Measurements from ENCODE around the gene POLA2. TPM values are rescaled to one million over a fixed set of nuclear protein-coding genes. Genes with fewer than 3 reads are reported as not detected.

The POLA2 gene
- total RNA-seq, 1 donor from 2014 or later: 5.2 TPM

DNA sequence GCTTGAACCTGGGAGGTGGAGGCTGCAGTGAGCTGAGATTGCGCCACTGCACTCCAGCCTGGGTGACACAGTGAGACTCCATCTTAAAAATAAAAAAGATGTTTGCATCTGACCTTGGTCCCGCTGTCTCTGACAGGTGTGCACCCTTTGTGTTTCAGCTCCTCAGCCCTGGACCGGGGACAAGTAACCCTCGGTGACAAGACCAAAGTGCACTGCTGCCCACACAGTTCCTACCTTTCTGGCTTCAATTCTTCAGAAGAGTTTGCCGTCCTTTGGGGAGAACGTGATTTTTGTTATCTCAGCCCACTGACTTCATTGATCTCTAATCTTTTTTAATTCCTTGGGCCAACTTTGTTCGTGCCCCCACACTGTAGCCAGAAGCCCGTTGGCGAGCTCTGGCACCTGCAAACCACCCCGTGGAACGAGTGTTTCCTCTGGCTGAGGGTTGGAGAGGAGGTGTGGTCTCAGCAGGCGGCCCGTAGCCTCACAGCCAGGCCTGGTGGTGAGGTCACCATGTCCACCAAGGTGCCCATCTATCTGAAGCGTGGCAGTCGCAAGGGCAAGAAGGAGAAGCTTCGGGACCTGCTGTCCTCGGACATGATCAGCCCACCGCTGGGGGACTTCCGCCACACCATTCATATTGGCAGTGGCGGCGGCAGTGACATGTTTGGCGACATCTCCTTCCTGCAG lies 58.8 kb downstream of the POLA2 start:
- DNase-seq (ENCODE audit: low read depth) (no peak), FAIRE-seq (no peak)
- Histone ChIP-seq H4K20me1 (ENCODE audit: insufficient read depth, low read length) (peaks cover 75% of the 10 kb centered on the region), H3K27ac (ENCODE audit: low read depth, low read length) (no peak overlapping the region), H3K4me1 (ENCODE audit: insufficient read depth, low read length) (peaks cover 21% of the 10 kb centered on the region), H2AFZ (ENCODE audit: low read depth, low read length) (no peak overlapping the region), H3K4me3 (ENCODE audit: insufficient read depth, low read depth, low read length) (no peak overlapping the region), H3K79me2 (ENCODE audit: insufficient read depth, low read length) (peaks cover 75% of the 10 kb centered on the region), H3K9ac (ENCODE audit: low read length) (no peak overlapping the region), H3K4me2 (ENCODE audit: low read length) (no peak overlapping the region), H3K27me3 (ENCODE audit: insufficient read depth, low read length) (no peaks in the 10 kb centered on the region), H3K36me3 (ENCODE audit: insufficient read depth, low read length) (peaks cover 12% of the 10 kb centered on the region), H3K9me3 (ENCODE audit: insufficient read depth, low read depth, low read length) (no peaks in the 10 kb centered on the region)
- Mint-ChIP-seq H3K36me3 (ENCODE audit: low read depth, unreplicated experiment) (peaks cover 13% of the 10 kb centered on the region), H3K9me3 (ENCODE audit: unreplicated experiment) (no peaks in the 10 kb centered on the region), H3K4me1 (ENCODE audit: low read depth, unreplicated experiment) (peaks cover 10% of the 10 kb centered on the region), H3K27ac (ENCODE audit: unreplicated experiment) (no peak overlapping the region), H3K4me3 (ENCODE audit: unreplicated experiment) (no peak overlapping the region), H3K27me3 (ENCODE audit: low read depth, unreplicated experiment) (no peaks in the 10 kb centered on the region)
- TF ChIP-seq EZH2 (IDR thresholded peaks at IDR 0.05; ENCODE audit: insufficient read depth, low read length): no peak
- TF ChIP-seq, protein P1, sequence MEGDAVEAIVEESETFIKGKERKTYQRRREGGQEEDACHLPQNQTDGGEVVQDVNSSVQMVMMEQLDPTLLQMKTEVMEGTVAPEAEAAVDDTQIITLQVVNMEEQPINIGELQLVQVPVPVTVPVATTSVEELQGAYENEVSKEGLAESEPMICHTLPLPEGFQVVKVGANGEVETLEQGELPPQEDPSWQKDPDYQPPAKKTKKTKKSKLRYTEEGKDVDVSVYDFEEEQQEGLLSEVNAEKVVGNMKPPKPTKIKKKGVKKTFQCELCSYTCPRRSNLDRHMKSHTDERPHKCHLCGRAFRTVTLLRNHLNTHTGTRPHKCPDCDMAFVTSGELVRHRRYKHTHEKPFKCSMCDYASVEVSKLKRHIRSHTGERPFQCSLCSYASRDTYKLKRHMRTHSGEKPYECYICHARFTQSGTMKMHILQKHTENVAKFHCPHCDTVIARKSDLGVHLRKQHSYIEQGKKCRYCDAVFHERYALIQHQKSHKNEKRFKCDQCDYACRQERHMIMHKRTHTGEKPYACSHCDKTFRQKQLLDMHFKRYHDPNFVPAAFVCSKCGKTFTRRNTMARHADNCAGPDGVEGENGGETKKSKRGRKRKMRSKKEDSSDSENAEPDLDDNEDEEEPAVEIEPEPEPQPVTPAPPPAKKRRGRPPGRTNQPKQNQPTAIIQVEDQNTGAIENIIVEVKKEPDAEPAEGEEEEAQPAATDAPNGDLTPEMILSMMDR (IDR thresholded peaks at IDR 0.05; ENCODE audit: insufficient read depth, low read depth, low read length): no peak

DNA sequence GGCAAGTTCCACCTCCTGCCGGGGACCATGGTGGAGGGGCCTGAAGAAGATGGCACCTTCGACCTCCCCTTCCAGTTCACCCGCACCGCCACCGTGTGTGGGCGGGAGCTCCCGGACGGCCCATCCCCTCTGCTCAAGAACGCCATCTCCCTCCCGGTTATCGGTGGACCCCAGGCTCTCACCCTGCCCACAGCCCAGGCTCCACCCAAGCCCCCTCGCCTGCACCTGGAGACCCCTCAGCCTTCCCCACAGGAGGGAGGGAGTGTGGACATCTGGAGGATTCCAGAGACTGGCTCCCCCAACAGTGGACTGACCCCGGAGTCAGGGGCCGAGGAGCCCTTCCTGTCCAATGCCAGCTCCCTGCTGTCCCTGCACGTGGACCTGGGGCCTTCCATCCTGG lies 59.3 kb downstream of the POLA2 start:
- no peak for TF ChIP-seq EZH2 (IDR thresholded peaks at IDR 0.05; ENCODE audit: insufficient read depth, low read length)
- TF ChIP-seq, protein P1 (IDR thresholded peaks at IDR 0.05; ENCODE audit: insufficient read depth, low read depth, low read length): no peak
- Histone ChIP-seq H3K27me3 (ENCODE audit: insufficient read depth, low read length) (no peaks in the 10 kb centered on the region), H3K9ac (ENCODE audit: low read length) (no peak overlapping the region), H3K4me3 (ENCODE audit: insufficient read depth, low read depth, low read length) (no peak overlapping the region), H3K4me2 (ENCODE audit: low read length) (no peak overlapping the region), H2AFZ (ENCODE audit: low read depth, low read length) (no peak overlapping the region), H3K79me2 (ENCODE audit: insufficient read depth, low read length) (peaks cover 69% of the 10 kb centered on the region), H3K36me3 (ENCODE audit: insufficient read depth, low read length) (peaks cover 12% of the 10 kb centered on the region), H4K20me1 (ENCODE audit: insufficient read depth, low read length) (peaks cover 70% of the 10 kb centered on the region), H3K9me3 (ENCODE audit: insufficient read depth, low read depth, low read length) (no peaks in the 10 kb centered on the region), H3K27ac (ENCODE audit: low read depth, low read length) (no peak overlapping the region), H3K4me1 (ENCODE audit: insufficient read depth, low read length) (peaks cover 16% of the 10 kb centered on the region)
- no peaks in the 10 kb centered on the region for H3K9me3 Mint-ChIP-seq (ENCODE audit: unreplicated experiment)
- DNase-seq (ENCODE audit: low read depth) (no peak), FAIRE-seq (no peak)
- H3K4me1 Mint-ChIP-seq (ENCODE audit: low read depth, unreplicated experiment): peaks cover 7% of the 10 kb centered on the region
- H3K27ac Mint-ChIP-seq (ENCODE audit: unreplicated experiment): no peak overlapping the region
- H3K27me3 Mint-ChIP-seq (ENCODE audit: low read depth, unreplicated experiment): no peaks in the 10 kb centered on the region
- H3K36me3 Mint-ChIP-seq (ENCODE audit: low read depth, unreplicated experiment): peaks cover 13% of the 10 kb centered on the region
- no peak overlapping the region for H3K4me3 Mint-ChIP-seq (ENCODE audit: unreplicated experiment)

DNA sequence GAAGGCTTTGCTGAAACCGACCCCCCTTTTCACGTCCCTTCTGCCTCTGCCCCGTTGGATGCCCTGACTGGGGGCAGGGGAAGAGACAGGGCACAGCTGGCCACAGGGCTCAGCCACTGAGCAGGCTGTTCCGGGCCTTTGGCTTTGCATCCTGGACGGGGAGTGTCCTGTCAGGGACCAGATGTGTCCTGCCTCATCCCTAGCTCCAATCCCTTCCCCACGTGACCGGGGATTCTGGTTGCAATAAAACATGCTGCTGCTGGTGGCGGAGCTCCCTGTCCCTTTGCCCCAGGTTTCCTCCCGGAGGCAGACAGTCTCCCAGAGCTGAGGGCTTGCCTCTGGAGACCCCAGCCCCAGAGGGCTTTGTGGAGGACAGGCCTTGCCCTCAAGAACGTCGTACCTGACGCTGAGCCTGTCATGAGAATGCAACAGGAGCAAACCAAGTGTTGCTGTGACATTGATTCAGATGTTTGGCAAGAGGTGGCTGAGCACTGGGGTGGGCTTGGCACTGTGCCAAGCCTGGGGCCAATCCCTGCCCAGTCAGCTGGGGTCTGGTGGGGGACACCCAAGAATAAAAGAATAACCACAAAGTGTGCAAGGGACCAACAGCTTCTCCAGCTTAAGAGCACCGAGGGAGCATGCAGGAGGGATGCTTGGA lies 60.2 kb downstream of the POLA2 start:
- H3K4me3 Mint-ChIP-seq (ENCODE audit: unreplicated experiment): no peak overlapping the region
- Histone ChIP-seq H3K4me3 (ENCODE audit: insufficient read depth, low read depth, low read length) (no peak overlapping the region), H3K79me2 (ENCODE audit: insufficient read depth, low read length) (peaks cover 60% of the 10 kb centered on the region), H3K4me1 (ENCODE audit: insufficient read depth, low read length) (peaks cover 7% of the 10 kb centered on the region), H2AFZ (ENCODE audit: low read depth, low read length) (no peak overlapping the region), H3K9me3 (ENCODE audit: insufficient read depth, low read depth, low read length) (no peaks in the 10 kb centered on the region), H3K36me3 (ENCODE audit: insufficient read depth, low read length) (peaks cover 12% of the 10 kb centered on the region), H3K27me3 (ENCODE audit: insufficient read depth, low read length) (no peaks in the 10 kb centered on the region), H3K27ac (ENCODE audit: low read depth, low read length) (no peak overlapping the region), H3K9ac (ENCODE audit: low read length) (no peak overlapping the region), H4K20me1 (ENCODE audit: insufficient read depth, low read length) (peaks cover 61% of the 10 kb centered on the region), H3K4me2 (ENCODE audit: low read length) (no peak overlapping the region)
- TF ChIP-seq, protein P1 (IDR thresholded peaks at IDR 0.05; ENCODE audit: insufficient read depth, low read depth, low read length): no peak
- no peak for TF ChIP-seq EZH2 (IDR thresholded peaks at IDR 0.05; ENCODE audit: insufficient read depth, low read length)
- peaks cover 3% of the 10 kb centered on the region for H3K4me1 Mint-ChIP-seq (ENCODE audit: low read depth, unreplicated experiment)
- no peaks in the 10 kb centered on the region for H3K27me3 Mint-ChIP-seq (ENCODE audit: low read depth, unreplicated experiment)
- no peak overlapping the region for H3K27ac Mint-ChIP-seq (ENCODE audit: unreplicated experiment)
- DNase-seq (ENCODE audit: low read depth): no peak
- H3K36me3 Mint-ChIP-seq (ENCODE audit: low read depth, unreplicated experiment): peaks cover 13% of the 10 kb centered on the region
- FAIRE-seq: no peak
- H3K9me3 Mint-ChIP-seq (ENCODE audit: unreplicated experiment): no peaks in the 10 kb centered on the region

All from astrocyte (in vitro differentiated cells and primary cell).